Common myeloid progenitor, CD34-positive (primary cell): ENCODE measurements around the gene ITPK1.

Experiments
- CTCF ChIA-PET: fragments of 350-600 bp; sonication (Branson Sonifier 250); formaldehyde crosslinking; loops from one replicate; lab custom pipeline; 2021; ENCODE audit warnings: antibody characterized with exemption; lab: Charles Lee
- POLR2A ChIA-PET: fragments of 350-600 bp; sonication (Branson Sonifier 250); formaldehyde crosslinking; loops from one replicate; lab custom pipeline; 2021; ENCODE audit warnings: antibody characterized with exemption; lab: Charles Lee
- DNase-seq, 3 donors: peaks; one replicate each; pipeline versions ENCODE4 v3.0.0 to v3.0.0-alpha.2; 2013
- H3K27ac ChIP-seq, 2 experiments: 1 replicate in 1 of 2; 2 replicates in 1 of 2; pipeline ENCODE4 v1.7.0; 2013; ENCODE audit warnings: inconsistent platforms in 2 of 2, low read length in 2 of 2, mild to moderate bottlenecking in 2 of 2, low read depth in 1 of 2, moderate library complexity in 1 of 2; ENCODE audit not compliant: severe bottlenecking in 2 of 2, insufficient read depth in 1 of 2, poor library complexity in 1 of 2
- H3K27me3 ChIP-seq, 5 experiments: replicated peaks in 2 of 5; 1 replicate in 3 of 5; 2 replicates in 2 of 5; pipeline versions ENCODE4 v1.6.1 to v1.7.0; 2013; ENCODE audit warnings: low read length in 4 of 5, mild to moderate bottlenecking in 2 of 5, moderate library complexity in 2 of 5, inconsistent platforms in 1 of 5; ENCODE audit not compliant: insufficient read depth in 5 of 5, control insufficient read depth in 4 of 5
- H3K36me3 ChIP-seq, 4 experiments: 1 replicate in 2 of 4; 2 replicates in 2 of 4; pipeline versions ENCODE4 v1.6.1 to v1.7.0; 2013; ENCODE audit warnings: low read length in 3 of 4, control low read depth in 1 of 4, mild to moderate bottlenecking in 1 of 4; ENCODE audit not compliant: control insufficient read depth in 4 of 4, insufficient read depth in 4 of 4
- H3K4me1 ChIP-seq, 4 experiments: 1 replicate in 3 of 4; 2 replicates in 1 of 4; pipeline versions ENCODE4 v1.6.1 to v1.7.1; 2013; ENCODE audit warnings: low read length in 3 of 4, mild to moderate bottlenecking in 3 of 4, control low read depth in 1 of 4, inconsistent platforms in 1 of 4, moderate library complexity in 1 of 4; ENCODE audit not compliant: control insufficient read depth in 4 of 4, insufficient read depth in 4 of 4; ENCODE audit errors: control extremely low read depth in 1 of 4
- H3K4me3 ChIP-seq, 7 experiments: 1 replicate in 4 of 7; 2 replicates in 3 of 7; pipeline versions ENCODE4 v1.5.1 to v1.7.0; 2013; ENCODE audit warnings: mild to moderate bottlenecking in 7 of 7, low read length in 6 of 7, moderate library complexity in 6 of 7, inconsistent platforms in 2 of 7, low read depth in 2 of 7, control low read depth in 1 of 7; ENCODE audit not compliant: insufficient read depth in 4 of 7, control insufficient read depth in 1 of 7; ENCODE audit errors: extremely low read depth in 1 of 7
- H3K9me3 ChIP-seq, 5 experiments: 1 replicate in 4 of 5; 2 replicates in 1 of 5; pipeline versions ENCODE4 v1.6.1 to v1.7.1; 2013; ENCODE audit warnings: low read length in 4 of 5, mild to moderate bottlenecking in 2 of 5, inconsistent platforms in 1 of 5, low read depth in 1 of 5, moderate library complexity in 1 of 5; ENCODE audit not compliant: control insufficient read depth in 4 of 5, insufficient read depth in 2 of 5; ENCODE audit errors: control extremely low read depth in 1 of 5
- whole genome bisulfite sequencing: methylation state at CpG from one replicate; pipeline ENCODE4 v1.1.5; 2013; ENCODE audit not compliant: insufficient coverage; 5-methylcytosine and 5-hydroxymethylcytosine counted together

ITPK1 gene

DNA sequence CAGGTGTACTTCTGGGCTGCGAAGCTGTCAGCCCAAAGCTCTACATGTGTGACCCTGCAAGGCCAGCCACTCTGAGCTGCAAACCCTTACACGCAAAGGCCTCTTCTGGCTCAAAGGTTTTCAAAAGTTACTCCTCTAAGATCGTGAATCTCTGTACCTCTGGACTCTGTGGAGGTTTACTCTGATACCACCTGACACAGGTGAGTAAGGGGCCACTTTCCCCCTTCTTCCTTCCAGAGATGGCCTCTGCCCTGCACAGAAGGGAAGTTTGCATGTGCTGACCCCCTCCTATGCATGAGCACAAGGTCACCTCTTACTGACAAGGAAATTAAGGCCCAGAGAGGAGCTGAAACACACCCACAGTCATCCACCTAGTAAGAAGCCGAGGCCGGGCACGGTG, 14.5 kb downstream of the ITPK1 start:
- POLR2A ChIA-PET: no interaction called here
- Histone ChIP-seq H3K9me3 (no peaks in the 10 kb centered on the region), H3K27me3 (no peaks in the 10 kb centered on the region), H3K4me3 (no peak overlapping the region), H3K4me1 (peaks cover 5 to 36% (median 26%) of the 10 kb centered on the region in 4 experiments), H3K27ac (no peak overlapping the region), H3K36me3 (no peaks in the 10 kb centered on the region)
- DNase-seq: no peak
- CTCF ChIA-PET: interaction anchor here (0.9 to 2.3 kb wide), 5 partner anchors 10 to 149 kb away, joined by 3 to 10 read pairs (median 3); no protein-coding TSS in a partner anchor
- 83% methylated on average over 3 of the region's 6 CpGs for WGBS

DNA sequence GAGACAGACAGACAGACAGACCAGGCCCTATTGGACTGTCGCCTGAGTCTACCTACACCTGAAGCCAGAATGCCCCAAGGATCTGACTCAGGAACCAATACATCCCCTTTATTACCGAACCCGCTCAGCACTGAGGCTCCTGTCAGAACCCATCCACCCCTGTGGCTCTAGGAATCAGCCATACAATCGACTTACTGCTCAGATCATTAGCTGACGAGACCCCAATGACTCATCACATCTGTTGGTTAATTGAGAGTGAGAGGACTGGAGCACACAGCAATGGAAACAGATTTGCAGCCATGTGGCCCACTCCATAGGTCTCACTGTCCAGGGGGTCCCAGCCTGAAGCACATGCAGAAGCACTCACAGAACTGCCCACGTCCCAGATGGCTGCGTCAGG, 15.2 kb downstream of the ITPK1 start:
- no peak overlapping the region for H3K27ac ChIP-seq

DNA sequence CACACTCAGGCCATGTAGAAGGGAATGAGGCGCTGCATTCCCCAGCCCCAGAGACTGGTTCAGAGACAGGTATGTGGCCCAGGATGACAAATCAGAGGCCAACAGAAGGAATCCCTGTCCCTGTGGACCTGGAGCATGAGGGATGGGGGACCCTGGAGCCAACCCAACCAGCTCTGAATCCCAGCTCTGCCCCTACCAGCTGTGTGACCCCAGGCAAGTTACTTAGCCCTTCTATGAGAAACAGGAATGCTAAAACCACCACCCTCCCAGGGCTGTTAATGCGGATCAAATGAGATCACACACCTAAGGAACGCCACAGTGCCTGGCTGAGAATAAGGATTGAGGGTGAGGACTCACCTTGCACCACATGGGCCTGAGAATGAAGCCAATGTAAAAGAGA, 15.6 kb downstream of the ITPK1 start:
- Histone ChIP-seq H3K36me3 (no peaks in the 10 kb centered on the region), H3K4me3 (no peak overlapping the region), H3K4me1 (peaks cover 5 to 28% (median 20%) of the 10 kb centered on the region in 4 experiments), H3K27me3 (no peaks in the 10 kb centered on the region), H3K9me3 (no peaks in the 10 kb centered on the region), H3K27ac (no peak overlapping the region)
- no peak for DNase-seq
- ChIA-PET CTCF (interaction anchor here (0.9 to 1.4 kb wide), 2 partner anchors 14 to 26 kb away, joined by 3 to 5 read pairs; no protein-coding TSS in a partner anchor), POLR2A (no interaction called here)
- 94% methylated on average over 3 of the region's 3 CpGs for WGBS

More for the DNA sequence above, 15.2 kb downstream of the ITPK1 start:
- Histone ChIP-seq H3K4me3 (no peak overlapping the region), H3K27me3 (no peaks in the 10 kb centered on the region), H3K9me3 (no peaks in the 10 kb centered on the region), H3K4me1 (peaks cover 5 to 32% (median 25%) of the 10 kb centered on the region in 4 experiments), H3K36me3 (no peaks in the 10 kb centered on the region)
- ChIA-PET POLR2A (no interaction called here), CTCF (interaction anchor here (0.9 kb wide), 1 partner anchor 27 kb away, joined by 3 read pairs; no protein-coding TSS in a partner anchor)
- 100% methylated on average over 2 of the region's 7 CpGs for WGBS
- no peak for DNase-seq

DNA sequence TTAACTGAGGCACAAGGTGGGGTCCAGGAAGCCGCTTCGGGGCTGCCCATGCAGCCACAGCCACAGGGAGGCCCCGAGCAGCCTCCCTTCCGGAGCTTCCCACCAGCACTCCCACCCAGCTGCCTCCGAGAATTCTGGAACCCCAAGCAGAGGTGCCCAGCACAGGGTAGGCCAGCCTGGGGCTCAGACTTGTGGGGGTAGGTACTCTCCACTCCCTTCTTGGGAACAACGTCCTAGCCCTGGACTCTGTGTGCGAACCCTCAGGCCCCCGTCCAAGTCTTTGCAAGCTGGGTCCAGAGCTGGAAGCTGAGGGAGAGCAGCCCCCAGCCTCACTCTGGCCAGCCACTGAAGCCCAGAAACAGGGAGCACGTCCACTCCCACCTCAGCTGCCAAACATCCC, 16.1 kb downstream of the ITPK1 start:
- Histone ChIP-seq H3K36me3 (no peaks in the 10 kb centered on the region), H3K9me3 (no peaks in the 10 kb centered on the region), H3K4me1 (peaks cover 4 to 24% (median 16%) of the 10 kb centered on the region in 4 experiments), H3K27me3 (no peaks in the 10 kb centered on the region), H3K27ac (no peak overlapping the region), H3K4me3 (no peak overlapping the region)
- DNase-seq: no peak
- 98% methylated on average over 8 of the region's 9 CpGs for WGBS
- ChIA-PET POLR2A (no interaction called here), CTCF (interaction anchor here (0.9 to 1.4 kb wide), 2 partner anchors 14 to 26 kb away, joined by 3 to 5 read pairs; no protein-coding TSS in a partner anchor)

DNA sequence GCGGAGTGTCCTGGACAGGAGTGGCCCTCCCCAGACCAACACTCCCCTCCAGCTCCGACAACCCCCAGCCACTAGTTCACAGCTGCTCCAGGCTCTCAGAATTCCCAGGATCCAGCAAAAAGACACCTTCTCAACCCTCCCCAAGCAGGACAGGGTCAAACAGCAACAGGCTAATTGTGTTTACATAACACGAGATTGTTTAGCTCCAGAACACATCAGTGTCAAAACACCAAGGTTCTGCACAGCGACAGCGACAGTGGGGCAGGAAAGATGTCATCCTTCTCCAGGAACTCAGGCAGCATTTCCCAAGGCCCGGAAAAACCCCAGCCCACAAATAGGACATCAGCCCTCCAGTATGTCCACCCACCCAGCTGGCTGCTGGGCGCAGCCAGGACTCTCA, 16.5 kb downstream of the ITPK1 start:
- Histone ChIP-seq H3K9me3 (no peaks in the 10 kb centered on the region), H3K4me3 (no peak overlapping the region), H3K36me3 (no peaks in the 10 kb centered on the region), H3K4me1 (peaks cover 4 to 24% (median 11%) of the 10 kb centered on the region in 4 experiments), H3K27ac (no peak overlapping the region), H3K27me3 (no peaks in the 10 kb centered on the region)
- no peak for DNase-seq
- ChIA-PET CTCF (interaction anchor here (1.4 kb wide), 1 partner anchor 15 kb away, joined by 5 read pairs; no protein-coding TSS in a partner anchor), POLR2A (no interaction called here)
- 100% methylated on average over 4 of the region's 7 CpGs for WGBS

DNA sequence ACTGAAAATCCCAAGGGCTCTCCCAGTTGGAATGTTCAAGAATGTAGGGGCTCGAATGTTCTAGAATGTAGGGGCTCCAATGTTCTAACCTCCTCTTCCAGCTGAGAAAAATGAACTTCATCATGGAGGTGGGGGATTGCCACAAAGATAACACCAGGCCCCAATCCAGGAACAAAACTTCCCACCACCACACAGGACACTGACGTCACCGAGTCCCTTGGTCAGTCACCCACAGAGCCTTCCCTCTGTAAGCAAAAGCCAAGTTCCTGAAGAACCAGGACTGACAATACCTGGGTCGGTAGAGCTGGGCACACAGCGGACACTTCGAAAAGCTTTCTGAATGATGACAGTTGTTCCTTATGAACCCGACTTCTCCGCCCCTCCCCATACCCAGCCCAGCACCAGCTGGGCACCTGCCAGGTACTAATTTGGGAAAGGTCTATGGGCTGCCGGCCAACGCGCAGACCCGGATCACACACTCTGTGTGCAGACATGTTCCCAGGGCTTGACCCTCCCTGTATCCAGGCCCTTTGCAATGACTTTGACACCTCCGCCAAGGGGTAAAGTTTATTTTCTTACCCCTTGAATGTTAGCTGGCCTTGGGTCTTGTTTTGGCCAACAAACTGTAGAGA, 18.9 kb downstream of the ITPK1 start:
- Histone ChIP-seq H3K4me1 (peaks cover 0 to 15% (median under 1%) of the 10 kb centered on the region in 4 experiments), H3K27me3 (no peaks in the 10 kb centered on the region), H3K36me3 (no peaks in the 10 kb centered on the region), H3K27ac (no peak overlapping the region), H3K4me3 (no peak overlapping the region), H3K9me3 (no peaks in the 10 kb centered on the region)
- 94% methylated on average over 11 of the region's 13 CpGs for WGBS
- ChIA-PET POLR2A (interaction anchor here (0.5 kb wide), 1 partner anchor 35 kb away, joined by 3 read pairs; no protein-coding TSS in a partner anchor), CTCF (interaction anchor here (0.8 to 1.6 kb wide), 7 partner anchors 8 to 62 kb away, joined by 3 to 8 read pairs (median 4); no protein-coding TSS in a partner anchor)
- DNase-seq: no peak
